Heart right ventricle (tissue), 16 donors: ENCODE data around the gene SLC2A1. TPM values are rescaled to one million over a fixed set of nuclear protein-coding genes. Genes with fewer than 3 reads are reported as not detected.
A peak's percentile ranks its signal among the peaks of the same experiment; 100 is the strongest.

Source experiments
- ATAC-seq, 8 donors: fragments of 200-7000 bp; cut with Tn5 transposase; one replicate each; pipeline ENCODE4 v1.9.1; 2020; ENCODE audit warnings: mild to moderate bottlenecking in 8 of 8, moderate library complexity in 8 of 8, moderate number of reproducible peaks in 1 of 8
- DNase-seq, 2 donors: peaks; one replicate each; pipeline ENCODE4 v3.0.0-alpha.2; 2020
- H3K27ac ChIP-seq, 10 donors: fragments of 200-600 bp; sonication (generic) in 2 of 10; one replicate each; pipeline versions ENCODE4 v1.5.0 to v1.8.0; 2020 to 2022; ENCODE audit warnings: mild to moderate bottlenecking in 3 of 10
- H3K27me3 ChIP-seq, 7 donors: fragments of 200-600 bp; one replicate each; pipeline ENCODE4 v1.8.0; 2021 to 2022; ENCODE audit warnings: mild to moderate bottlenecking in 2 of 7
- H3K36me3 ChIP-seq, 9 donors: fragments of 200-600 bp; sonication (generic) in 1 of 9; one replicate each; pipeline versions ENCODE4 v1.5.0 to v1.8.0; 2020 to 2022; ENCODE audit warnings: mild to moderate bottlenecking in 2 of 9
- H3K4me1 ChIP-seq, 9 donors: fragments of 200-600 bp; sonication (generic) in 1 of 9; one replicate each; pipeline versions ENCODE4 v1.5.0 to v1.8.0; 2020 to 2022; ENCODE audit warnings: mild to moderate bottlenecking in 4 of 9
- H3K4me3 ChIP-seq, 10 donors: fragments of 200-600 bp; sonication (generic) in 2 of 10; one replicate each; pipeline versions ENCODE4 v1.5.0 to v1.8.0; 2020 to 2022; ENCODE audit warnings: mild to moderate bottlenecking in 7 of 10, moderate library complexity in 2 of 10
- H3K9me3 ChIP-seq, 11 donors: fragments of 200-600 bp in 10 of 11; sonication (generic) in 2 of 11; one replicate each; pipeline versions ENCODE4 v1.5.0 to v1.8.0; 2013 to 2022; ENCODE audit warnings: mild to moderate bottlenecking in 2 of 11, control low read depth in 1 of 11, moderate library complexity in 1 of 11
- WGBS, 2 donors: extraction: QIAGEN DNeasy Blood & Tissue Kit; methylation state at CpG; one replicate each; pipeline ENCODE4 v1.1.7; 2013; ENCODE audit warnings: inconsistent platforms in 1 of 2; 5-methylcytosine and 5-hydroxymethylcytosine counted together
- intact Hi-C, 10 donors: fragments of 100-400 bp; cut with DNase I; formaldehyde crosslinking; loops; one replicate each; pipeline versions ENCODE4 v1.11.1 to v1.14.2; 2022
- polyA plus RNA-seq, 2 donors: library from polyadenylated mRNA; stranded (reverse); fragments of 200-250 nt; gene quantifications; one replicate each; pipeline ENCODE4 v1.2.3, GENCODE V29; 2013
- total RNA-seq, 10 donors: library from RNA; stranded (reverse); fragmentation: NEBNext Ultra II Directional in 3 of 10; extraction: Animal tissue kit (Norgen Biotek cat#: 25700) in 3 of 10; gene quantifications; one replicate each; pipeline versions ENCODE4 v1.2.1 to v1.2.4, GENCODE V29; 2021 to 2023
- TF ChIP-seq, protein P1 (sequence below), 9 donors: fragments of 200-600 bp; sonication (generic) in 2 of 9; IDR thresholded peaks; one replicate each; pipeline versions ENCODE4 v1.5.0 to v1.8.0; 2021 to 2022; ENCODE audit warnings: antibody characterized with exemption in 9 of 9, mild to moderate bottlenecking in 5 of 9, moderate library complexity in 1 of 9
- donor health status: Arrhythmogenic right ventricular cardiomyopathy.
- donor health status: ischemic (EF 13 %, LVEDD 7.1; RV severe dilation, severe dysfunction).
- donor health status: healthy with polysubstance abuse.
- donor health status: DM: no; HTN: yes; CAD: no.
- donor health status: DM: no; HTN: no; CAD: no.
- donor health status: ischemic (EF 25% LVEDD 6.9; RV normal size, moderate dysfunction).
- donor health status: ischemic (EF 25% LVEDD 5.7; RV mildly dilated, moderate dysfunction).
- donor health status: healthy.
- donor health status: DM: yes; HTN: yes; CAD: no.
- donor health status: Ischemic cardiomyopathy.
- donor health status: ischemic (EF 35%, LVEDD 5.7; RV mildly dilated, moderate dysfunction).
- donor health status: nonischemic (EF 11% LVEDD 7.7; RV severe dilation, severe dysfunction).
- donor health status: DM: yes; HTN: yes; CAD: no.
- donor health status: PGD.
- donor health status: ischemic (EF 29% LVEDD 5.4; RV normal size, mild dysfunction).
- donor health status: nonischemic (EF 23%, LVEDD 6.1; RV moderate dilation, normal function).

The SLC2A1 gene
- total and polyA plus RNA-seq, 12 donors = 6.7 to 98.7 (median 28.9) TPM

- DNase-seq = no peak
- Histone ChIP-seq H3K9me3 (no peaks in the 10 kb centered on the region), H3K27me3 (peaks cover 0 to 28% (median 0%) of the 10 kb centered on the region in 7 donors), H3K4me1 (peaks cover 0 to 14% (median 4%) of the 10 kb centered on the region in 9 donors), H3K36me3 (no peaks in the 10 kb centered on the region), H3K27ac (no peak overlapping the region), H3K4me3 (no peak overlapping the region)
- ATAC-seq = no peak
- 82 to 86% methylated on average over 1 of the region's 1 CpG for WGBS, 2 donors
- intact Hi-C loops = no loop called here
- TF ChIP-seq, protein P1, sequence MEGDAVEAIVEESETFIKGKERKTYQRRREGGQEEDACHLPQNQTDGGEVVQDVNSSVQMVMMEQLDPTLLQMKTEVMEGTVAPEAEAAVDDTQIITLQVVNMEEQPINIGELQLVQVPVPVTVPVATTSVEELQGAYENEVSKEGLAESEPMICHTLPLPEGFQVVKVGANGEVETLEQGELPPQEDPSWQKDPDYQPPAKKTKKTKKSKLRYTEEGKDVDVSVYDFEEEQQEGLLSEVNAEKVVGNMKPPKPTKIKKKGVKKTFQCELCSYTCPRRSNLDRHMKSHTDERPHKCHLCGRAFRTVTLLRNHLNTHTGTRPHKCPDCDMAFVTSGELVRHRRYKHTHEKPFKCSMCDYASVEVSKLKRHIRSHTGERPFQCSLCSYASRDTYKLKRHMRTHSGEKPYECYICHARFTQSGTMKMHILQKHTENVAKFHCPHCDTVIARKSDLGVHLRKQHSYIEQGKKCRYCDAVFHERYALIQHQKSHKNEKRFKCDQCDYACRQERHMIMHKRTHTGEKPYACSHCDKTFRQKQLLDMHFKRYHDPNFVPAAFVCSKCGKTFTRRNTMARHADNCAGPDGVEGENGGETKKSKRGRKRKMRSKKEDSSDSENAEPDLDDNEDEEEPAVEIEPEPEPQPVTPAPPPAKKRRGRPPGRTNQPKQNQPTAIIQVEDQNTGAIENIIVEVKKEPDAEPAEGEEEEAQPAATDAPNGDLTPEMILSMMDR (IDR thresholded peaks at IDR 0.05) = no peak
These were observed 6.7 kb upstream of the SLC2A1 start for GRCh38 chr1:42965378-42965777.

DNA sequence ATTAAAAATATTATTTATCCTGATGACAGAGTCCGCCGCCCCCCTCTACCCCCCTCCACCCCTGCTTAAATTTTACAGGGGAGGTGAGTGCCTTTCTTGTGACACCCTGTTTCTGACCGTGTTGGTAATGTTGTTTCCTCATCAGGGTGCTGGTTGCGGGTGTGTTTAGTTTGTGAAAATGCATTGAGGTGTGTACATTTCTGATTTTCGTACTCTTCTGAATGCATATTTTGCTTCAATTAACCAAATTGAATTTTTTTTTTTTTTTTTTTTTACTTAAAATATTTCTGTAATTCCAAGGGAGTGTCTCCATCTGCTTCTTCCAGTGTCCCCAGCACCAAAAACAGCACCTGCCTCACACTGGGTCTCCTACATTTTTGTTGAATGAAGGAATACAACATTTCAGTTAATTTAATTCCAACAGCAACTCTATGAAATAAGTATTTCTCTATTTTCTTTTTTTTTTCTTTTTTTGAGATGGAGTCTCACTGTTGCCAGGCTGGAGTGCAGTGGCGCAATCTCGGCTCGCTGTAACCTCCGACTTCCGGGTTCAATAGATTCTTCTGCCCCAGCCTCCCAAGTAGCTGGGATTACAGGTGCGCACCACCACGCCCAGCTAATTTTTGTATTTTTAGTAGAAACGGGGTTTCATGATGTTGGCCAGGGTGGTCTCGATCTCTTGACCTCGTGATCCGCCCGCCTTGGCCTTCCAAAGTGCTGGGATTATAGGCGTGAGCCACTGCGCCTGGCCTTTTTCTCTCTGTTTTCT lies 5.6 kb upstream of the SLC2A1 start:
- 90 to 93% methylated on average over 19 of the region's 19 CpGs for WGBS, 2 donors
- no peaks in the 10 kb centered on the region for H3K36me3 ChIP-seq
- H3K9me3 ChIP-seq = no peaks in the 10 kb centered on the region
- DNase-seq = no peak
- TF ChIP-seq, protein P1 (IDR thresholded peaks at IDR 0.05) = no peak
- peaks cover 0 to 36% (median 0%) of the 10 kb centered on the region in 7 donors for H3K27me3 ChIP-seq
- H3K27ac ChIP-seq = no peak overlapping the region
- H3K4me1 ChIP-seq = peaks cover 3 to 22% (median 13%) of the 10 kb centered on the region in 9 donors
- intact Hi-C loops = loop anchor here in 1 of 10 donors (5.0 kb wide), 1 partner anchor 37 kb away; no protein-coding TSS in a partner anchor
- H3K4me3 ChIP-seq = no peak overlapping the region
- no peak for ATAC-seq

GRCh38 chr1:42963378-42964043 lies 4.8 kb upstream of the SLC2A1 start:
- Histone ChIP-seq H3K4me1 (peaks cover 4 to 23% (median 17%) of the 10 kb centered on the region in 9 donors), H3K4me3 (no peak overlapping the region), H3K36me3 (no peaks in the 10 kb centered on the region), H3K27me3 (peaks cover 0 to 41% (median 0%) of the 10 kb centered on the region in 7 donors), H3K9me3 (no peaks in the 10 kb centered on the region), H3K27ac (no peak overlapping the region)
- TF ChIP-seq, protein P1 (IDR thresholded peaks at IDR 0.05) = no peak
- DNase-seq (no peak), ATAC-seq (no peak)
- 36 to 37% methylated on average over 9 of the region's 9 CpGs for WGBS, 2 donors
- intact Hi-C loops = loop anchor here in 1 of 10 donors (5.0 kb wide), 1 partner anchor 36 kb away; no protein-coding TSS in a partner anchor

DNA sequence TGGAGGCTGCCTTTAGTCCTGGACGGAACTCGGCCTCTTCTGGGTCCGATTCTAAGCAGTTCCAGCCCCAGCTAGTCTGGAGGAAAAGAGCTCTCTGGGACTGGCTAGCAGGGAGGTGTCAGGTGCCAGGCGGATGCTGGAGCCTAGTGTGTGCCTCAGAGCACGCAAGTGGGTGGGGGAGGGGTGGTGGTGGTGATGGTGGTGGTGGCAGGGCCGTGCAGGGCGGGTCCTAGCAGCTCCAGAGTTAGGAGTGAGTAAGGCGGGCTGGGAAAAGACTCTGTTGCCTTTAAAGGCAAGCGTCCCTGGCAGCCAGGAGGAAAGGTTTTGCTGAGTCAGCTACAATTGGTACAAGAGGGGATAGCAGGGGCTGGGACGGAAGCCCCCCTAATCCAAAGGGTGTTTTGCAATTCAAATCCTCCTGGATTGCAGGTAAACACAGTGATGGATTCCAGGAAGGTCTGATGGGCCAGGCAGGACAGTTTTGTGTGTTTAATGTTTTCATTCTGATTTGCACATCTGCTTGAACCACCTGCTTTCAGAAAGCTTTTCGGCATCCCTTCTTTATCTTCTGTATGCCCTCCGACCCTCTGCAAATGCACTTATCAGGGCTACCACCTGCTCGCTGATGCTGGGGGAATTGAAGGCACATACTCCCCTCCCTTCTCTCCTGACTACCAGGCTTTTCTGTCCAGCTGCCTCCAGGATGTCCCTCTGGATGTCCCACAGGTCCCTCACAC lies 4.1 kb upstream of the SLC2A1 start:
- ATAC-seq = peak in 5 of 8 donors; percentile 1 to 23 (median 13)
- DNase-seq = peak in 1 of 2 donors; percentile 32
- 36 to 48% methylated on average over 13 of the region's 13 CpGs for WGBS, 2 donors
- Histone ChIP-seq H3K9me3 (no peaks in the 10 kb centered on the region), H3K36me3 (no peaks in the 10 kb centered on the region), H3K4me3 (no peak overlapping the region), H3K27ac (peak overlapping the region in 2 of 10 donors; percentile 19 to 22), H3K4me1 (peaks cover 5 to 23% (median 19%) of the 10 kb centered on the region in 9 donors), H3K27me3 (peaks cover 0 to 43% (median 0%) of the 10 kb centered on the region in 7 donors)
- TF ChIP-seq, protein P1 (IDR thresholded peaks at IDR 0.05) = no peak
- intact Hi-C loops = loop anchor here in 1 of 10 donors (5.0 kb wide), 1 partner anchor 36 kb away; no protein-coding TSS in a partner anchor
